H1 (cell line): Measurements from ENCODE around the gene AQP4. TPM values are rescaled to one million over a fixed set of nuclear protein-coding genes. Genes with fewer than 3 reads are reported as not detected.

ENCODE experiments used
- E2F6 ChIP-seq: IDR thresholded peaks from 2 replicates; pipeline ENCODE4 v1.6.1; 2012; ENCODE audit warnings: inconsistent platforms
- EGR1 ChIP-seq: IDR thresholded peaks from 2 replicates; pipeline ENCODE4 v1.6.1; 2011; ENCODE audit warnings: low read depth, low read length, borderline replicate concordance
- KDM4A ChIP-seq: IDR thresholded peaks from one replicate; pipeline ENCODE4 v1.7.1; 2012; ENCODE audit warnings: low read depth, mild to moderate bottlenecking, moderate library complexity, low read length, inconsistent platforms; ENCODE audit not compliant: severe bottlenecking
- POLR2A ChIP-seq, 2 experiments: IDR thresholded peaks; 1 replicate in 1 of 2; 2 replicates in 1 of 2; pipeline ENCODE4 v1.6.1; 2011; ENCODE audit warnings: low read depth in 2 of 2, low read length in 2 of 2, mild to moderate bottlenecking in 2 of 2; ENCODE audit errors: control extremely low read depth in 1 of 2
- SP1 ChIP-seq: IDR thresholded peaks from 2 replicates; pipeline ENCODE4 v1.6.1; 2011; ENCODE audit warnings: low read depth, low read length
- TAF1 ChIP-seq: IDR thresholded peaks from 2 replicates; pipeline ENCODE4 v1.6.1; 2011; ENCODE audit warnings: mild to moderate bottlenecking, low read depth, low read length
- ZNF274 ChIP-seq: IDR thresholded peaks from 2 replicates; pipeline ENCODE4 v1.7.0; 2012; ENCODE audit warnings: low read length, borderline replicate concordance; ENCODE audit errors: extremely low read depth
- polyA plus RNA-seq, 7 experiments: library from polyadenylated mRNA; depleted of rRNA in 3 of 7; stranded (reverse) in 5 of 7; unstranded in 2 of 7; fragments of >200 nt in 5 of 7; fragments of 200-250 nt in 2 of 7; gene quantifications; 1 replicate in 5 of 7; 2 replicates in 1 of 7; 4 replicates in 1 of 7; pipeline versions ENCODE4 v1.2.1 to v1.2.3, GENCODE V29; 2011 to 2013; ENCODE audit warnings: missing spikeins in 2 of 7, mixed read lengths in 2 of 7
- total RNA-seq: library from RNA; stranded (reverse); fragmentation: NEBNext Ultra II Directional; extraction: Animal tissue kit (Norgen Biotek cat#: 25700); gene quantifications from 2 replicates; pipeline ENCODE4 v1.2.1, GENCODE V29; 2021
- TF ChIP-seq, protein P1 (sequence below): IDR thresholded peaks from 2 replicates; pipeline ENCODE4 v1.6.1; 2012; ENCODE audit warnings: inconsistent platforms

The AQP4 gene
- total and polyA plus RNA-seq, 2 of the 8 experiments (the other 6 are each of a cell fraction or from before 2014, with no cell fraction given), result 2.2 to 2.8 TPM

- no peak for TF ChIP-seq E2F6
- TF ChIP-seq ZNF274, result no peak
- TF ChIP-seq KDM4A, result no peak
- TF ChIP-seq EGR1, result no peak
- TF ChIP-seq, protein P1, sequence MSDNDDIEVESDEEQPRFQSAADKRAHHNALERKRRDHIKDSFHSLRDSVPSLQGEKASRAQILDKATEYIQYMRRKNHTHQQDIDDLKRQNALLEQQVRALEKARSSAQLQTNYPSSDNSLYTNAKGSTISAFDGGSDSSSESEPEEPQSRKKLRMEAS, result no peak
- no peak for TF ChIP-seq TAF1
- TF ChIP-seq SP1, result no peak
- TF ChIP-seq POLR2A (IDR thresholded peaks at IDR 0.05; ENCODE audit: control extremely low read depth in 1 of 2, low read depth in 2 of 2, low read length in 2 of 2), result no peak
Measured at GRCh38 chr18:26821181-26821580, 44.3 kb downstream of the AQP4 start (continued).
